ENCODE results near the gene LDLRAD3. TPM values are rescaled to one million over a fixed set of nuclear protein-coding genes. Genes with fewer than 3 reads are reported as not detected.

The LDLRAD3 gene
- total RNA-seq, 1 donor from 2014 or later: 21.6 TPM

DNA sequence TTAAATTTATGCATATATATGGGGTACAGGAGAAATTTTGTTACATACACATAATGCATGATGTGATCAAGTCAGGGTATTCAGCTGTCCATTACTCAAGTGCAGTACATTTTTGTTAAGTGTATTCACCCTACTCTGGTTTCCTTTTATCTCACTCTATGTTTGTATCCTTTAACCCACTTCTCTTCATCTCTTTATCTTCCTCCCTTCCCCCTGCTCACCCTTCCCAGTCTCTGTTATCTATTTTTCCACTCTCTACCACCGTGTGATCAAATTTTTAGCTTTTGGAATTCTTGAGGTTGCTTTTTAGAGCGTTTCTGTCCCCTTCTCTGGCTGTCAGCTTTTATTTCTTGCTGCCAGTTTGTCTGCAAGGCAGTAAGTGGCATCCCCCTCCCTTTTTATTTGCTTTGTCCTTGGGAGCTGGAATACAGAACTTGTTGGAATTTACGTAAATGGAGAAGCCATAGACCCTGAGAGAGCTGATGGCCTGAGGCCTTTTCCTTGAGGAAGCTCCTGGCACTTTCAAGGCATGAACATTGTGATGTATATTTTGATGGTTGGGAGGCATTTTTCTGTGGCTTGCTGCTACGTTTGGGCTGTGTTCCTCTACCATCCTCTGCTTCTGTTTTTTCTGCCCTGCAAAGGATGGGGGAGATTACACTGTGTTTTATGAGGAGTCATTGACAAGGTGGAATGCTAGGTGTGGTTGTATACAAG lies 148.6 kb downstream of the LDLRAD3 start:
- no peak for DNase-seq (ENCODE audit: low spot score in 2 of 2)

DNA sequence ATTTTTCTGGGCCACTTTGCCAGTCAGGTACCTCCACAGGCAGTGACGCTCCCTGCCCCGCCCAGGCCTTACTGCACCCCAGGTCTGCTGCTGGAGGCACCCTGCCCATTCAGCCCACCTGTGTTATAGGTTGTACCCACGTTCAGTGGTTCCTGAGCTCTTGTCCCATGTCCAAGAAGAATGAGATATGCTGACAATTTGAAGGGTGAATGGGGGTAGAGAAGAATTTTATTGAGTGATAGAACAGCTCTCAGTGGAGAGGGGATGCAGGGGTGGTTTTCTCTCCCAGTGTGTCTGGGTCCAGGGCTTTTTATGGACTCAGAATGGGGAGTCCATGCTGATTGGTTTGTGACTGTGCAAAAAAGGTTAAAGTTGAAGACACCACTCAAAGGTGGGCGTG lies 149.7 kb downstream of the LDLRAD3 start:
- no peak for DNase-seq (ENCODE audit: low spot score in 2 of 2)
- TF ChIP-seq, protein P1, sequence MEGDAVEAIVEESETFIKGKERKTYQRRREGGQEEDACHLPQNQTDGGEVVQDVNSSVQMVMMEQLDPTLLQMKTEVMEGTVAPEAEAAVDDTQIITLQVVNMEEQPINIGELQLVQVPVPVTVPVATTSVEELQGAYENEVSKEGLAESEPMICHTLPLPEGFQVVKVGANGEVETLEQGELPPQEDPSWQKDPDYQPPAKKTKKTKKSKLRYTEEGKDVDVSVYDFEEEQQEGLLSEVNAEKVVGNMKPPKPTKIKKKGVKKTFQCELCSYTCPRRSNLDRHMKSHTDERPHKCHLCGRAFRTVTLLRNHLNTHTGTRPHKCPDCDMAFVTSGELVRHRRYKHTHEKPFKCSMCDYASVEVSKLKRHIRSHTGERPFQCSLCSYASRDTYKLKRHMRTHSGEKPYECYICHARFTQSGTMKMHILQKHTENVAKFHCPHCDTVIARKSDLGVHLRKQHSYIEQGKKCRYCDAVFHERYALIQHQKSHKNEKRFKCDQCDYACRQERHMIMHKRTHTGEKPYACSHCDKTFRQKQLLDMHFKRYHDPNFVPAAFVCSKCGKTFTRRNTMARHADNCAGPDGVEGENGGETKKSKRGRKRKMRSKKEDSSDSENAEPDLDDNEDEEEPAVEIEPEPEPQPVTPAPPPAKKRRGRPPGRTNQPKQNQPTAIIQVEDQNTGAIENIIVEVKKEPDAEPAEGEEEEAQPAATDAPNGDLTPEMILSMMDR (IDR thresholded peaks at IDR 0.05): no peak
- Histone ChIP-seq H3K4me1 (peaks cover 0 to 5% of the 10 kb centered on the region in 2 donors), H3K36me3 (no peaks in the 10 kb centered on the region), H3K27ac (no peak overlapping the region), H3K27me3 (no peaks in the 10 kb centered on the region), H3K4me3 (no peak overlapping the region), H3K9me3 (no peaks in the 10 kb centered on the region)
- intact Hi-C loops (cut with DNase I): no loop called here

More for the DNA sequence above, 148.6 kb downstream of the LDLRAD3 start:
- TF ChIP-seq, protein P1 (IDR thresholded peaks at IDR 0.05): no peak
- no peaks in the 10 kb centered on the region for H3K9me3 ChIP-seq
- no peak overlapping the region for H3K27ac ChIP-seq
- no peaks in the 10 kb centered on the region for H3K27me3 ChIP-seq
- intact Hi-C loops (cut with DNase I): no loop called here
- H3K4me3 ChIP-seq: no peak overlapping the region
- H3K4me1 ChIP-seq: peaks cover 0 to 5% of the 10 kb centered on the region in 2 donors
- no peaks in the 10 kb centered on the region for H3K36me3 ChIP-seq

DNA sequence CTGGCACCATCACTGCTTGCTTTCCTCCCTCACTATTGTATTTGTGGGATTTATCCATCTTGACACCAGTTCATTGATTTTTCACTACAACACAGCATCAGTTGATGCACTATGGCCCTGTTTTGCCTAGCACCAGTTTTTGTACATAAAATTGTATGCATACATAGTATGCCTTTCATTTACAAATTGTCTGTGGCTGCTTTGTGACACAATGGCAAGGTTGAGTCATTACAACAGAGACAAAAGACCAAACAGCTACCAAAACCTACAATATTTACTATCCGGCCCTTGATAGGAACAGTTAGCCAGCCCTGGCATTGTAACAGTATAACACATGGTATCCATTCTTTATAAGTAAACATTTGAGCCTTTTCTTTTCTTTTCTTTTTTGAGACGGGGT lies 150.3 kb downstream of the LDLRAD3 start:
- DNase-seq (ENCODE audit: low spot score in 2 of 2): no peak
- H3K4me3 ChIP-seq: no peak overlapping the region
- TF ChIP-seq, protein P1 (IDR thresholded peaks at IDR 0.05): no peak
- H3K9me3 ChIP-seq: no peaks in the 10 kb centered on the region
- intact Hi-C loops (cut with DNase I): no loop called here
- H3K4me1 ChIP-seq: peaks cover 0 to 5% of the 10 kb centered on the region in 2 donors
- no peak overlapping the region for H3K27ac ChIP-seq
- no peaks in the 10 kb centered on the region for H3K36me3 ChIP-seq
- no peaks in the 10 kb centered on the region for H3K27me3 ChIP-seq

DNA sequence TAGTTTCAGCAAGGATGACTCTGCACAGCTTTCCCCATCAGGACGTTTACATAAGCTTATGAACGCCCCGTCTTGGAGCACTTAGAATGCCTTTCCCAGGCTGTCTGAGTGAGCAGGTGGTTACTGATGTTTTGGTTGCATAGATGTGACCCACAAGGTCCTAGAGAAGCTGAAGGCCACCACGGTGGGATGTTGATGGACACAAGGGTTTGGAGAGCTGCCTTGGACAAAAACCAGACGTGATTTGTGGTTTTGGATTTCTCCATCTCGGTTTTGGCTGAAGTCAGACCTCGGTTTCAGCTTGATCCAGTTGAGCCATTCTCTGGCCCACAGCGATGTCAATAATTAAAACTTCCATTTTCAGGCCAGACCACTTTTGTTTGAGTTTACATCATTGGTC lies 151.9 kb downstream of the LDLRAD3 start:
- H3K27ac ChIP-seq: no peak overlapping the region
- no peaks in the 10 kb centered on the region for H3K27me3 ChIP-seq
- H3K9me3 ChIP-seq: no peaks in the 10 kb centered on the region
- H3K4me1 ChIP-seq: peaks cover 0 to 5% of the 10 kb centered on the region in 2 donors
- no peak for DNase-seq (ENCODE audit: low spot score in 2 of 2)
- TF ChIP-seq, protein P1 (IDR thresholded peaks at IDR 0.05): no peak
- intact Hi-C loops (cut with DNase I): no loop called here
- no peaks in the 10 kb centered on the region for H3K36me3 ChIP-seq
- H3K4me3 ChIP-seq: no peak overlapping the region

DNA sequence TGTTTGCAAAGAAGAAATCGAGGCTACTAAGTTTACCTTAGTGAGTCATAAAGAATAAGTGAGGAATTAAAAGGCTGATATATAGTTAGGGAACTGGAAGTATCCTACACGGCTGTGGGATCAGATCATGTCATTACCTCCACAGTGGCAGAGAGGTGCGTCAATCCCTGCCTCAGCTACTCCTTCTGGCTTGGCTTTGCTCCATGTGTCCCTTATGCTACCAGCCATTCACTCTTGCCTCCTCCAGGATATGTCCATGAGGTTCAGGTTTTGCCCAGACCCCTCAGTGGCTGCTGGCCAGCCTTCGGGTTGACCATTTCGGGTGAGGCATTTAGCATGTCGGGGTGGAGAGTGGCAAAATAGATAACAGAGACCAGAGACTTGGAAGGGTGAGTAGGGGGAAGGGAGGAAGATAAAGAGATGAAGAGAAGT lies 153.4 kb downstream of the LDLRAD3 start:
- Histone ChIP-seq H3K36me3 (no peaks in the 10 kb centered on the region), H3K4me3 (no peak overlapping the region), H3K27ac (no peak overlapping the region), H3K27me3 (no peaks in the 10 kb centered on the region), H3K4me1 (peaks cover 0 to 5% of the 10 kb centered on the region in 2 donors), H3K9me3 (no peaks in the 10 kb centered on the region)
- intact Hi-C loops (cut with DNase I): no loop called here
- DNase-seq (ENCODE audit: low spot score in 2 of 2): no peak
- TF ChIP-seq, protein P1 (IDR thresholded peaks at IDR 0.05): no peak
